Skeletal muscle satellite cell (primary cell): Measurements from ENCODE around the gene ASIC5.
"Not testable (repeated sequence)": the region's sequence is repeated elsewhere in the genome, so short reads cannot be mapped to it uniquely, and the experiment has no call there.

Source experiments
- H3K27me3 ChIP-seq: 2 replicates; pipeline ENCODE4 v1.7.0; 2013; ENCODE audit warnings: low read length; ENCODE audit not compliant: control insufficient read depth, insufficient read depth
- H3K36me3 ChIP-seq: 2 replicates; pipeline ENCODE4 v1.7.0; 2013; ENCODE audit warnings: mild to moderate bottlenecking, control low read depth, low read length; ENCODE audit not compliant: insufficient read depth
- H3K4me1 ChIP-seq: 2 replicates; pipeline ENCODE4 v1.7.0; 2013; ENCODE audit warnings: low read length; ENCODE audit not compliant: control insufficient read depth, insufficient read depth
- H3K4me2 ChIP-seq: 2 replicates; pipeline ENCODE4 v1.7.0; 2013; ENCODE audit warnings: mild to moderate bottlenecking, low read length
- H3K4me3 ChIP-seq: 2 replicates; pipeline ENCODE4 v1.7.0; 2013; ENCODE audit warnings: low read length
- H3K9ac ChIP-seq: 2 replicates; pipeline ENCODE4 v1.7.0; 2013; ENCODE audit warnings: mild to moderate bottlenecking, low read depth, low read length, moderate library complexity
- H3K9me3 ChIP-seq: replicated peaks from 2 replicates; pipeline ENCODE4 v1.7.0; 2013; ENCODE audit warnings: mild to moderate bottlenecking, control low read depth, low read length

Gene ASIC5

GRCh38 chr4:155900381-155900780 lies 34.3 kb upstream of the ASIC5 start:
- H3K27me3 ChIP-seq = peaks cover 13% of the 10 kb centered on the region
- no peak overlapping the region for H3K4me3 ChIP-seq
- H3K4me2 ChIP-seq = no peak overlapping the region
- H3K4me1 ChIP-seq = no peaks in the 10 kb centered on the region
- H3K9ac ChIP-seq = no peak overlapping the region
- H3K9me3 ChIP-seq = no peaks in the 10 kb centered on the region
- no peaks in the 10 kb centered on the region for H3K36me3 ChIP-seq

GRCh38 chr4:155899891-155900290 lies 33.8 kb upstream of the ASIC5 start:
- Histone ChIP-seq H3K4me3 (no peak overlapping the region), H3K27me3 (peaks cover 8% of the 10 kb centered on the region), H3K4me1 (no peaks in the 10 kb centered on the region), H3K36me3 (no peaks in the 10 kb centered on the region), H3K9ac (no peak overlapping the region), H3K4me2 (no peak overlapping the region), H3K9me3 (no peaks in the 10 kb centered on the region)

GRCh38 chr4:155898371-155898770 lies 32.3 kb upstream of the ASIC5 start:
- H3K27me3 ChIP-seq = not testable (repeated sequence)

GRCh38 chr4:155891058-155891457 lies 25.0 kb upstream of the ASIC5 start:
- no peak overlapping the region for H3K4me2 ChIP-seq
- H3K4me3 ChIP-seq = no peak overlapping the region
- H3K4me1 ChIP-seq = no peaks in the 10 kb centered on the region
- H3K9me3 ChIP-seq = no peaks in the 10 kb centered on the region
- no peak overlapping the region for H3K9ac ChIP-seq
- H3K27me3 ChIP-seq = no peaks in the 10 kb centered on the region
- no peaks in the 10 kb centered on the region for H3K36me3 ChIP-seq

More at GRCh38 chr4:155898371-155898770, 32.3 kb upstream of the ASIC5 start:
- H3K9ac ChIP-seq, H3K4me3 ChIP-seq, H3K36me3 ChIP-seq, H3K4me1 ChIP-seq, H3K9me3 ChIP-seq, H3K4me2 ChIP-seq: not testable (repeated sequence)

- H3K36me3 ChIP-seq = no peaks in the 10 kb centered on the region
- H3K27me3 ChIP-seq = no peaks in the 10 kb centered on the region
- H3K4me3 ChIP-seq = no peak overlapping the region
- no peak overlapping the region for H3K4me2 ChIP-seq
- no peak overlapping the region for H3K9ac ChIP-seq
- H3K4me1 ChIP-seq = no peaks in the 10 kb centered on the region
- no peaks in the 10 kb centered on the region for H3K9me3 ChIP-seq
Observed at GRCh38 chr4:155889946-155890345, 23.9 kb upstream of the ASIC5 start.

- no peak overlapping the region for H3K9ac ChIP-seq
- no peaks in the 10 kb centered on the region for H3K27me3 ChIP-seq
- no peaks in the 10 kb centered on the region for H3K4me1 ChIP-seq
- no peak overlapping the region for H3K4me3 ChIP-seq
- H3K36me3 ChIP-seq = no peaks in the 10 kb centered on the region
- H3K4me2 ChIP-seq = no peak overlapping the region
- no peaks in the 10 kb centered on the region for H3K9me3 ChIP-seq
Observed at GRCh38 chr4:155889031-155889793, 23.1 kb upstream of the ASIC5 start.

GRCh38 chr4:155887847-155888570 lies 21.9 kb upstream of the ASIC5 start:
- no peaks in the 10 kb centered on the region for H3K27me3 ChIP-seq
- H3K9me3 ChIP-seq = no peaks in the 10 kb centered on the region
- H3K4me2 ChIP-seq = no peak overlapping the region
- H3K4me3 ChIP-seq = no peak overlapping the region
- H3K36me3 ChIP-seq = no peaks in the 10 kb centered on the region
- H3K4me1 ChIP-seq = no peaks in the 10 kb centered on the region
- no peak overlapping the region for H3K9ac ChIP-seq

- H3K4me3 ChIP-seq = no peak overlapping the region
- no peaks in the 10 kb centered on the region for H3K36me3 ChIP-seq
- H3K27me3 ChIP-seq = no peaks in the 10 kb centered on the region
- H3K9me3 ChIP-seq = no peaks in the 10 kb centered on the region
- no peak overlapping the region for H3K9ac ChIP-seq
- no peak overlapping the region for H3K4me2 ChIP-seq
- H3K4me1 ChIP-seq = no peaks in the 10 kb centered on the region
Observed at GRCh38 chr4:155887045-155887444, 21.0 kb upstream of the ASIC5 start.

GRCh38 chr4:155885666-155886065 lies 19.6 kb upstream of the ASIC5 start:
- Histone ChIP-seq H3K4me2 (no peak overlapping the region), H3K4me1 (no peaks in the 10 kb centered on the region), H3K36me3 (no peaks in the 10 kb centered on the region), H3K4me3 (no peak overlapping the region), H3K9me3 (no peaks in the 10 kb centered on the region), H3K27me3 (no peaks in the 10 kb centered on the region), H3K9ac (no peak overlapping the region)

GRCh38 chr4:155883895-155884294 lies 17.8 kb upstream of the ASIC5 start:
- Histone ChIP-seq H3K9me3 (no peaks in the 10 kb centered on the region), H3K9ac (no peak overlapping the region), H3K27me3 (no peaks in the 10 kb centered on the region), H3K4me2 (no peak overlapping the region), H3K4me3 (no peak overlapping the region), H3K4me1 (no peaks in the 10 kb centered on the region), H3K36me3 (no peaks in the 10 kb centered on the region)

- no peaks in the 10 kb centered on the region for H3K9me3 ChIP-seq
- no peaks in the 10 kb centered on the region for H3K27me3 ChIP-seq
- H3K36me3 ChIP-seq = no peaks in the 10 kb centered on the region
- no peaks in the 10 kb centered on the region for H3K4me1 ChIP-seq
- H3K9ac ChIP-seq = no peak overlapping the region
- H3K4me2 ChIP-seq = no peak overlapping the region
- no peak overlapping the region for H3K4me3 ChIP-seq
Observed at GRCh38 chr4:155881555-155881954, 15.5 kb upstream of the ASIC5 start.

- Histone ChIP-seq H3K27me3 (no peaks in the 10 kb centered on the region), H3K9ac (no peak overlapping the region), H3K9me3 (no peaks in the 10 kb centered on the region), H3K36me3 (no peaks in the 10 kb centered on the region), H3K4me1 (no peaks in the 10 kb centered on the region), H3K4me2 (no peak overlapping the region), H3K4me3 (no peak overlapping the region)
Observed at GRCh38 chr4:155879767-155880166, 13.7 kb upstream of the ASIC5 start.
